T-helper 2 cell treated with Interferon-gamma antibody and Interleukin-4, amounts not matched to agents 5 μg/mL and 100 μg/mL, for 36 hours (primary cell): ENCODE data around the gene CLASP1.
"Not testable (repeated sequence)": the region's sequence is repeated elsewhere in the genome, so short reads cannot be mapped to it uniquely, and the experiment has no call there.

Experiments
- DNase-seq: peaks from one replicate; pipeline ENCODE4 v3.0.0; 2021; ENCODE audit warnings: low spot score
- H3K27ac Mint-ChIP-seq: one replicate; pipeline ENCODE4 v1.8.0; 2021; ENCODE audit warnings: mild to moderate bottlenecking, mixed read lengths
- H3K27me3 Mint-ChIP-seq: one replicate; pipeline ENCODE4 v1.8.0; 2021; ENCODE audit warnings: low read depth, mixed read lengths
- H3K36me3 Mint-ChIP-seq: one replicate; pipeline ENCODE4 v1.8.0; 2021; ENCODE audit warnings: low read depth, mixed read lengths
- H3K4me1 Mint-ChIP-seq: one replicate; pipeline ENCODE4 v1.8.0; 2021; ENCODE audit warnings: low read depth, mixed read lengths
- H3K4me3 Mint-ChIP-seq: one replicate; pipeline ENCODE4 v1.8.0; 2022; ENCODE audit warnings: mild to moderate bottlenecking, moderate library complexity, mixed read lengths
- H3K9me3 Mint-ChIP-seq: one replicate; pipeline ENCODE4 v1.8.0; 2021; ENCODE audit warnings: mixed read lengths

CLASP1 gene

GRCh38 chr2:121455446-121455845, 193.8 kb downstream of the CLASP1 start:
- H3K9me3 Mint-ChIP-seq = no peaks in the 10 kb centered on the region
- H3K36me3 Mint-ChIP-seq = peaks cover 28% of the 10 kb centered on the region
- H3K4me1 Mint-ChIP-seq = no peaks in the 10 kb centered on the region
- no peak overlapping the region for H3K4me3 Mint-ChIP-seq
- no peak overlapping the region for H3K27ac Mint-ChIP-seq
- no peaks in the 10 kb centered on the region for H3K27me3 Mint-ChIP-seq
- DNase-seq = no peak

DNA sequence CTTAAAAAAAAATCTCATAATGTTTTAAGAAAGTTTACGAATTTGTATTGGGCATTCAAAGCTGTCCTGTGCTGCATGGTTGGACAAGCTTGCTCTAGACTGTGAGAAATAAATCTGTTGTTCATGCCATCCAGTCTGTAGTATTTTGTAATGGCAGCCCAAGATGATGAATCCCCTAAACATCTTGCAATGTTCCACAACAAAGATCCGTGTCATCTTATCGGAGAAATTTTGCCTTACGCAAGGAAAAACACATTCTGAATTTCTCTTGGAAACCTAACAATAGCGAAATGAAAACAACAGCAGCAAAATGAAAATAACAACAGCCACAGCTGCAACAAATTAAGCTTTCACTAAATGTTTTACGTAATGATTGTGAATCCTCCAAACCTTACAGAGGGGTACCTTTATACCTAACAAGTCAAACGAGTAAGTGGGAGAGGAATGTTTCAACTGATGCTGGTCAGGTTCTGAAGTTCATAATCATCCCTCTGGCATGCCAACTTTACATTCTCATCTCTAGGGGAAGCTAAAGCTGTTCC, 194.6 kb downstream of the CLASP1 start:
- Mint-ChIP-seq H3K4me1 (no peaks in the 10 kb centered on the region), H3K36me3 (peaks cover 24% of the 10 kb centered on the region), H3K4me3 (no peak overlapping the region), H3K27ac (no peak overlapping the region), H3K27me3 (no peaks in the 10 kb centered on the region), H3K9me3 (no peaks in the 10 kb centered on the region)
- no peak for DNase-seq

GRCh38 chr2:121451398-121451797, 197.9 kb downstream of the CLASP1 start:
- Mint-ChIP-seq H3K27ac (no peak overlapping the region), H3K9me3 (no peaks in the 10 kb centered on the region), H3K36me3 (peaks cover 45% of the 10 kb centered on the region), H3K27me3 (no peaks in the 10 kb centered on the region), H3K4me1 (no peaks in the 10 kb centered on the region), H3K4me3 (no peak overlapping the region)
- DNase-seq = no peak

DNA sequence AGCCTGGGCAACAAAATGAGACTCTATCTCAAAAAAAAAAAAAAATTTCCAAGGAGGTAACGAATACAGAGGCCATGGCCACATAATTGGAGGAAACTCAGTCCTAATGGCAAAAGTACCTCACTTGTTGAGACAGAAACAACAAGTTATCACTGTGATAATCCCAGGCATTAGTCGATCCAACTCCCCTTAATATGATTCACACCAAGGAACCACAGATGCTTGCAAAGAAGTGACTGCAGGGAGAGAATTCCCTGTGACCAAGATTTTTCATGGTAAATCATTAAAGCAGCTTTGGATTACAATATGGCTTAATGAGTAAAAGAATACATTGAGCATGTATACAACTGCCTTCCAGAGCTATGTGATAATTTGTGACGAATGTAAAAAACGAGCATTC, 199.0 kb downstream of the CLASP1 start:
- H3K4me1 Mint-ChIP-seq = no peaks in the 10 kb centered on the region
- H3K27ac Mint-ChIP-seq = no peak overlapping the region
- no peaks in the 10 kb centered on the region for H3K9me3 Mint-ChIP-seq
- H3K4me3 Mint-ChIP-seq = no peak overlapping the region
- DNase-seq = no peak
- H3K27me3 Mint-ChIP-seq = no peaks in the 10 kb centered on the region
- H3K36me3 Mint-ChIP-seq = peaks cover 49% of the 10 kb centered on the region

DNA sequence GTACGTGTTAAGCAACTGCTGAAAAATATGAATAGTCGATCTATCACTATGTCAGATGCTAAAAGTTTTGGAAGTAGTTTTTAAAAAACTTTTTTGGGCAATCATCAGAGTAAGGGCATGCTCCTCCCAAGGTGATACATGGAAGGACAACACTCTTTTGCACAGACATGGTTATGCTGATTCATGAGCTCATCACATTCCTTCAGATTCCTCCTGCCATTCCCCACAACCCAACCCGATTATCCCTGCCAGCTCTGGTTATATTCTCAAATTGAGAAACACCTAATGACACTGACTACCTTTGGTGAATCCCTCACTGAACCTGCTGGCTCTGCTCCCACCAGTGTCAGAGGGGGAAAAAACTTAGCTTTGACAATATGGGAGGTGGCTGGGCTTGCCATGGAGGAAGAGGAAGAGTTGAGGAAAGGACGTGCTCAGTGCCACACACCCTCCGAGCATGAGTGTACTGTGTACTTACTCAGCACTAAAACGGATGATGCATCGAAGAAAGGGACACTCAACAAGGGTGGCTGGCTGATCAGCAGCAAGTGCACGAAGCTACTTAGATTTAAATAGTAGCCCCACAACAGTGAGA, 202.5 kb downstream of the CLASP1 start:
- Mint-ChIP-seq H3K36me3 (peaks cover 59% of the 10 kb centered on the region), H3K27ac (no peak overlapping the region), H3K4me3 (no peak overlapping the region), H3K9me3 (no peaks in the 10 kb centered on the region), H3K27me3 (no peaks in the 10 kb centered on the region), H3K4me1 (no peaks in the 10 kb centered on the region)
- DNase-seq = no peak

- H3K27me3 Mint-ChIP-seq = no peaks in the 10 kb centered on the region
- no peak overlapping the region for H3K27ac Mint-ChIP-seq
- DNase-seq = no peak
- H3K36me3 Mint-ChIP-seq = peaks cover 54% of the 10 kb centered on the region
- no peak overlapping the region for H3K4me3 Mint-ChIP-seq
- H3K4me1 Mint-ChIP-seq = peaks cover 2% of the 10 kb centered on the region
- H3K9me3 Mint-ChIP-seq = no peaks in the 10 kb centered on the region
Measured at GRCh38 chr2:121442889-121443288, 206.4 kb downstream of the CLASP1 start.

DNA sequence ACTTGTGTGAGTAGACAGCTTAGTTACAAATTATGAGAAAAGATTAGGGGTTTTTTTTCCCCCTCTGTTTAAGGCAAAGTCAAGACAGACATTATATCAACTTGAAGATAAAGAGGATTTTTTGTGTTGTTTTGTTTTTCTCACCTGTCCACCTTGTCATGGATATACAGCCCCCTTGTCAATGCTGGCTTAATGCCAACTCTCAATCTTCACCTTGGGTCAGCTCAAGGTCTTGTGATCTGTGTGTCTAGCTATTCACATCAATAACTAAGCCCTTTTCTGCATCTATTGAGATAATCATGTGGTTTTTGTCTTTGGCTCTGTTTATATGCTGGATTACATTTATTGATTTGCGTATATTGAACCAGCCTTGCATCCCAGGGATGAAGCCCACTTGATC, 211.0 kb downstream of the CLASP1 start:
- H3K36me3 Mint-ChIP-seq = peaks cover 19% of the 10 kb centered on the region
- H3K27me3 Mint-ChIP-seq, H3K4me1 Mint-ChIP-seq: not testable (repeated sequence)

DNA sequence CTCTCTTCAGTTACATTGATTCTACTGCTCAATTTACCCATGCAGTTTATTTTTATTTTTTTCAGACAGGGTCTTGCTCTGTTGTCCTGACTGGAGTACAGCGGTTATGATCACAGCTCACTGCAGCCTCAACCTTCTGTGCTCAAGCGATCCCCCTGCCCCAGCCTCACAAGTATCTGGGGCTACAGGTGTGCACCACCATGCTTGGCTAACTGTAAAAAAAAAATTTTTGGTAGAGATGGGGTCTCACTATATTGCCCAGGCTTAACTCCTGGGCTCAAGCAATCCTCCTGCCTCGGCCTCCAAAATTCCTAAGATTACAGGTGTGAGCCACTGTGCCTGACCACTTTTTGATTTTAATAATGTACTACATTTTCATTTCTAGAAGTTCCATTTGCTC, 212.3 kb downstream of the CLASP1 start:
- Mint-ChIP-seq H3K27ac (no peak overlapping the region), H3K4me3 (no peak overlapping the region), H3K27me3 (no peaks in the 10 kb centered on the region), H3K9me3 (no peaks in the 10 kb centered on the region), H3K36me3 (peaks cover 17% of the 10 kb centered on the region), H3K4me1 (peaks cover 2% of the 10 kb centered on the region)
- no peak for DNase-seq

More for the DNA sequence above, 211.0 kb downstream of the CLASP1 start:
- not testable (repeated sequence) for H3K27ac Mint-ChIP-seq, DNase-seq, H3K9me3 Mint-ChIP-seq, H3K4me3 Mint-ChIP-seq

- DNase-seq = no peak
- Mint-ChIP-seq H3K27me3 (no peaks in the 10 kb centered on the region), H3K4me3 (no peak overlapping the region), H3K27ac (no peak overlapping the region), H3K36me3 (peaks cover 12% of the 10 kb centered on the region), H3K9me3 (no peaks in the 10 kb centered on the region), H3K4me1 (peaks cover 2% of the 10 kb centered on the region)
Measured at GRCh38 chr2:121435790-121436189, 213.5 kb downstream of the CLASP1 start.

- H3K27me3 Mint-ChIP-seq = no peaks in the 10 kb centered on the region
Measured at GRCh38 chr2:121431214-121431613, 218.0 kb downstream of the CLASP1 start.

GRCh38 chr2:121429927-121430520, 219.2 kb downstream of the CLASP1 start:
- peaks cover 20% of the 10 kb centered on the region for H3K36me3 Mint-ChIP-seq
- no peak overlapping the region for H3K4me3 Mint-ChIP-seq
- H3K9me3 Mint-ChIP-seq = no peaks in the 10 kb centered on the region
- DNase-seq = no peak
- H3K27me3 Mint-ChIP-seq = no peaks in the 10 kb centered on the region
- H3K4me1 Mint-ChIP-seq = no peaks in the 10 kb centered on the region
- no peak overlapping the region for H3K27ac Mint-ChIP-seq

More at GRCh38 chr2:121431214-121431613, 218.0 kb downstream of the CLASP1 start:
- no peak for DNase-seq
- no peak overlapping the region for H3K4me3 Mint-ChIP-seq
- H3K4me1 Mint-ChIP-seq = no peaks in the 10 kb centered on the region
- peaks cover 18% of the 10 kb centered on the region for H3K36me3 Mint-ChIP-seq
- no peak overlapping the region for H3K27ac Mint-ChIP-seq
- H3K9me3 Mint-ChIP-seq = no peaks in the 10 kb centered on the region

GRCh38 chr2:121429119-121429903, 220.0 kb downstream of the CLASP1 start:
- Mint-ChIP-seq H3K27ac (no peak overlapping the region), H3K27me3 (no peaks in the 10 kb centered on the region), H3K36me3 (peaks cover 20% of the 10 kb centered on the region), H3K4me3 (no peak overlapping the region), H3K9me3 (no peaks in the 10 kb centered on the region), H3K4me1 (no peaks in the 10 kb centered on the region)
- DNase-seq = no peak

- Mint-ChIP-seq H3K27ac (no peak overlapping the region), H3K36me3 (peaks cover 20% of the 10 kb centered on the region), H3K27me3 (no peaks in the 10 kb centered on the region), H3K4me3 (no peak overlapping the region), H3K4me1 (no peaks in the 10 kb centered on the region), H3K9me3 (no peaks in the 10 kb centered on the region)
- DNase-seq = no peak
Measured at GRCh38 chr2:121427187-121427689, 222.0 kb downstream of the CLASP1 start.

- Mint-ChIP-seq H3K9me3 (no peaks in the 10 kb centered on the region), H3K27me3 (no peaks in the 10 kb centered on the region), H3K4me3 (no peak overlapping the region), H3K4me1 (no peaks in the 10 kb centered on the region), H3K36me3 (peaks cover 11% of the 10 kb centered on the region), H3K27ac (no peak overlapping the region)
- no peak for DNase-seq
Measured at GRCh38 chr2:121420486-121420885, 228.8 kb downstream of the CLASP1 start.
